ENCODE data around the gene TIPRL.

DNA sequence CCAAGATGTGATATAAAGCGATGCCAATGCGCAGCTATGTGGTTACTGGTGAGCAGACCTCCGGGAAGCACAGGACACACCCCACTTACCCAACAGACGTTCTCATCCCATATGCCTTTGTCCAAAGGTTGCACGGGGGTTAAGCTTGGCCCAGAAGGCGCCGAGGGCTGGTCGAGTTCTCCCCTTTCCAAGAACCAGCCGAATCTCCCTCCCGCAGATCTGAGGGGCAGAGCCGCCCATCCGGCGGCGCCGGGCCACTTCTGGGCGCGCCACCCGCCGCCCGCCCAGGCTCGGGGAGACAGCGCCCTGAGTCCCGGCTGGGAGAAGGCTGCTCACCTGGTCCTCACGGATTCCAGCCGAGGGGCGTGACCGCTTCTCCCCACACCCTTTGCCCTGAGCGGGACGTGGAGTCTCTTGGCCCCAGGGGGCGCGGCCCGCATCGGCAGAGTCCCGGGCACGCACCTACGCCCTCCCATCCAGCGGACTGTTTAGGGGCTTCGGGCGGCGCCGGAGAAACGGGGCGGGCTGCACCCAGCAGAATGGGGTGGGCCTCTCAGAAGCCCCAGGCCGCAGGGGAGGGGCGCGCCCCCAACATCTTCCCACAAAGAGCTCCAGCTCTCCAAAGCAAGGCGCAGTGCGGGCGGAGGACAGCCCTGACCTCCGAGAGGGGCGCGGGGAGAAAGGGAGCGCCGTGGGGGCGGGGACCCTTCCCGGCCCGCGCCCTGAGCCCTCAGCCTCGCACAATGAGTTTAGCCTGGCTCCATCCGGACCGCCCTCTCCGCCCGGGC lies 42.6 kb upstream of the TIPRL start:
- TF ChIP-seq, protein P1, sequence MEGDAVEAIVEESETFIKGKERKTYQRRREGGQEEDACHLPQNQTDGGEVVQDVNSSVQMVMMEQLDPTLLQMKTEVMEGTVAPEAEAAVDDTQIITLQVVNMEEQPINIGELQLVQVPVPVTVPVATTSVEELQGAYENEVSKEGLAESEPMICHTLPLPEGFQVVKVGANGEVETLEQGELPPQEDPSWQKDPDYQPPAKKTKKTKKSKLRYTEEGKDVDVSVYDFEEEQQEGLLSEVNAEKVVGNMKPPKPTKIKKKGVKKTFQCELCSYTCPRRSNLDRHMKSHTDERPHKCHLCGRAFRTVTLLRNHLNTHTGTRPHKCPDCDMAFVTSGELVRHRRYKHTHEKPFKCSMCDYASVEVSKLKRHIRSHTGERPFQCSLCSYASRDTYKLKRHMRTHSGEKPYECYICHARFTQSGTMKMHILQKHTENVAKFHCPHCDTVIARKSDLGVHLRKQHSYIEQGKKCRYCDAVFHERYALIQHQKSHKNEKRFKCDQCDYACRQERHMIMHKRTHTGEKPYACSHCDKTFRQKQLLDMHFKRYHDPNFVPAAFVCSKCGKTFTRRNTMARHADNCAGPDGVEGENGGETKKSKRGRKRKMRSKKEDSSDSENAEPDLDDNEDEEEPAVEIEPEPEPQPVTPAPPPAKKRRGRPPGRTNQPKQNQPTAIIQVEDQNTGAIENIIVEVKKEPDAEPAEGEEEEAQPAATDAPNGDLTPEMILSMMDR (IDR thresholded peaks at IDR 0.05), result no peak
- TF ChIP-seq POLR2A (IDR thresholded peaks at IDR 0.05), result no peak
- no peak for TF ChIP-seq POLR2AphosphoS5 (IDR thresholded peaks at IDR 0.05)
